NCI-H128 (cell line): ENCODE results near the gene TAF1.
"Not testable (repeated sequence)": the region's sequence is repeated elsewhere in the genome, so short reads cannot be mapped to it uniquely, and the experiment has no call there.

Experiments
- DNase-seq: peaks from one replicate; lab custom pipeline; 2025; ENCODE audit not compliant: unreplicated experiment; lab: John Stamatoyannopoulos, UW

The TAF1 gene

DNA sequence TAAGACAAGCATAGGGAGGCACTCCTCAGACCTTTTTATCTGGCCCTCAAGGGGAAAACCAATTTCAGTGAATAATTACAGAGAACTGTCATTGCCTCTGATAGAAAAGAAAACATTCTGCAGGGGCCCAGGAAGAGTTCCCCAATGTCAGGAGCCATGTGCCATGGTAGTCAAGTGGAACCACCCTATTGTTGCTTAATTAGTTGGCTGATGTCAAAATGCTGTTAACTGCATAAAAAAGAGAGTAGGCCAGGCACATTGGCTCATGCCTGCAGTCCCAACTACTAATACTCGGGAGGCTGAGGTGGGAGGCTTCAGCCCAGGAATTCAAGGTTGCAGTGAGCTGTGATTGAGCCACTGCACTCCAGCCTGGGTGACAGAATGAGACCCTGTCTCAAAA lies 138.2 kb downstream of the TAF1 start:
- no peak for DNase-seq

DNA sequence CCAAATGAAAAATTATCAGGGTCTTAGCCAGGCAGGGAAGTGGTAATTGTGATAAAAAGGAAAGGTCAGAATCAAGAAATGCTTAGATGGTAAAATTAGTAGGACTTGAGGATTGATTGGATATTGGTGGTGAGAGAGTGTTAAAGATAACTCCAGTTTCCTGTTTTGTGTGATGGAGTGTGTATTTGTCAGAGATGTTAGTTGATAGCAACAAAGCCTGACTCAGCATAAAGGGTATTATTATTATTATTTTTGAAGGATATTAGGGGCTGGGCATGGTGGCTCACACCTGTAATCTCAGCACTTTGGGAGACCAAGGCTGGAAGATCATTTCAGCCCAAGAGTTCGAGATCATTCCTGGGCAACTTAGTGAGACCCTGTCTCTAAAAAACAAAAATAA lies 143.1 kb downstream of the TAF1 start:
- DNase-seq, result no peak

DNA sequence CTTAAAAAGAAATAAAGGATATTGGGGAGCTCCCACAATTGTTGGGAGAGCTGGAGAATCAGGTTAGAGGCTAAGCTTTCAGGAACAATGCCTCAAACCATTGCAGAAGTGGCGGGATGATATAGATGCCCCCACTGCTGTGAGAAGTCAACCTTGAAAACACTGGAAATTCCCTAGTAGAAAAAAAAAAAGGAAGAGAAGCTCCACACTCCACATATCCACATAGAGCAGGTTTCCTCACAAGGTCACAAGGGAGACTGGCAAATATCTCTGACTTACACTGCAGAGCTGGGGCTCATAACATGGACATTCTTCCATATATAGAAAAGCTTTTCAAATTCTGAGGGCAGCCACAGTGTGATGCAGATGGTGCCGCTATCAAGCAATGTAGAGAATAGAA lies 144.0 kb downstream of the TAF1 start:
- DNase-seq, result no peak

DNA sequence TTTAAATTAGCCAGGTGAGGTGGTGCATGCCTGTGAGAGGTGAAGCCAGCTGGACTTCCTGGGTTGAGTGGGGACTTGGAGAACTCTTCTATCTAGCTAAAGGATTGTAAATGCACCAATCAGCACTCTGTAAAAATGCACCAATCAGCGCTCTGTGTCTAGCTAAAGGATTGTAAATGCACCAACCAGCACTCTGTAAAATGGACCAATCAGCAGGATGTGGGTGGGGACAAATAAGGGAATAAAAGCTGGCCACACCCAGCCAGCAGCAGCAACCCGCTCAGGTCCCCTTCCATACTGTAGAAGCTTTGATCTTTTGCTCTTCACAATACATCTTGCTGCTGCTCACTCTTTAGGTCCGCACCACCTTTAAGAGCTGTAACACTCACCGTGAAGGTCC lies 147.6 kb downstream of the TAF1 start:
- not testable (repeated sequence) for DNase-seq

DNA sequence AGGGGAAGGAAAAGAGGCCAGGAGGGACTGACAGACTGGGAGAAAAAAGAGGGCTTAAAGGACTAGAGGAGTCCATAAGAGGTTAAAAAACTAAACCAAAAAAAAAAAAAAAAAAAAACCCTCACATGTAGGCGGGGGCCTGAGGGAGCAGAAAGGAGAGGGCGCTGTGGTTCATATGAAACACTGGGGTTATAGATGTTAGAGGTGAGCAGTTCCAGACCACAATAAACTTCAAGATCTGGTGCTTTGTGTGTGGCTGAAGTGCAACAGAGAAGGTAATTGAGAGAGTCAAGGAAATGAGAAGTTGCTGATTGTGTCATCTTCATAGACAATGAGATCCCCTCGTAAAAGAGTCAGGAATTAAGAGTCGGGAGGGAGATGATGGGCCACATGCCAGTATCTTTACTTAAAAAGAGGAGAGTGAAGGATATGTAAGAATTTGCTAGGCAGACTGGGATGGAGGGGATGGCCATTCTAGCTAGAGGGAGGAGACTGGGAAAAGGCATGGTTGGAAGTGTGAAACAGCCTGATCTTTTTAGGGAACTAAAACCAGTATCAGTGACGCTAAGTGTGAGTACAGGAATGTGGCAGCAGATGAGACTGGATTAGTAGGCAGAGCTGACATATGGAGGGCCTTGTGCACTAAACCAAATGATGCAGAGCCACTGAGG lies 148.3 kb downstream of the TAF1 start:
- no peak for DNase-seq

DNA sequence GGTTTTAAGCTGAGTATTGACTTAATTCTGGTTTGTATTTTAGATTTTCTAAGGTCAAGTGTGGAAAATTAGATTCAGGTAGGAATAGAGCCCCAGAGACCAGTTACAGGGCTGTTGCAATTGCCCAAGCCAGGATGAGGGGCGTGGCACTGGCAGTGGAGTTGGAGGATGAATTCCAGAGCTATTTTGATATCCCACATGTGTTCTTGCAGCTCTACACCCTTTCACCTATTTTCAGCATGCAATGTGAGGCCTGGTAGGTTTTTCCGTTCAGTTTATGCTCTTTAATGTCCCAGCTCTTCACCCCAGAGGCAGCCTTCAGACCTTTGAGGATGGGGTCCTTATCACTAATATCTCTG lies 148.9 kb downstream of the TAF1 start:
- no peak for DNase-seq
